Fibroblast of villous mesenchyme (primary cell): ENCODE measurements around the gene PIM3. TPM values are rescaled to one million over a fixed set of nuclear protein-coding genes. Genes with fewer than 3 reads are reported as not detected.
"Not testable (repeated sequence)": the region's sequence is repeated elsewhere in the genome, so short reads cannot be mapped to it uniquely, and the experiment has no call there.

Source experiments
- DNase-seq: peaks from one replicate; pipeline ENCODE4 v3.0.0-alpha.2; 2010; ENCODE audit warnings: low read depth
- H3K4me3 ChIP-seq: 2 replicates; pipeline ENCODE4 v1.5.1; 2011; ENCODE audit warnings: low read depth, mild to moderate bottlenecking, low read length
- CTCF ChIP-seq: IDR thresholded peaks from 2 replicates; pipeline ENCODE4 v1.5.1; 2012; ENCODE audit warnings: low read depth, mild to moderate bottlenecking, low read length; ENCODE audit not compliant: insufficient read depth
- total RNA-seq: library from RNA; depleted of rRNA; stranded (reverse); fragments of >200 nt; gene quantifications from 2 replicates; pipeline ENCODE4 v1.2.3, GENCODE V29; 2012

PIM3 gene
- total RNA-seq, 1 donor: 32.0 TPM

GRCh38 chr22:49975543-49976389 lies 15.2 kb downstream of the PIM3 start:
- no peak for DNase-seq

GRCh38 chr22:49976439-49977175 lies 16.0 kb downstream of the PIM3 start:
- no peak overlapping the region for H3K4me3 ChIP-seq
- TF ChIP-seq CTCF: no peak
- DNase-seq: no peak

More at GRCh38 chr22:49975543-49976389, 15.2 kb downstream of the PIM3 start:
- no peak for TF ChIP-seq CTCF
- H3K4me3 ChIP-seq: no peak overlapping the region

GRCh38 chr22:49977578-49977977 lies 17.0 kb downstream of the PIM3 start:
- no peak overlapping the region for H3K4me3 ChIP-seq
- TF ChIP-seq CTCF: no peak
- no peak for DNase-seq

DNA sequence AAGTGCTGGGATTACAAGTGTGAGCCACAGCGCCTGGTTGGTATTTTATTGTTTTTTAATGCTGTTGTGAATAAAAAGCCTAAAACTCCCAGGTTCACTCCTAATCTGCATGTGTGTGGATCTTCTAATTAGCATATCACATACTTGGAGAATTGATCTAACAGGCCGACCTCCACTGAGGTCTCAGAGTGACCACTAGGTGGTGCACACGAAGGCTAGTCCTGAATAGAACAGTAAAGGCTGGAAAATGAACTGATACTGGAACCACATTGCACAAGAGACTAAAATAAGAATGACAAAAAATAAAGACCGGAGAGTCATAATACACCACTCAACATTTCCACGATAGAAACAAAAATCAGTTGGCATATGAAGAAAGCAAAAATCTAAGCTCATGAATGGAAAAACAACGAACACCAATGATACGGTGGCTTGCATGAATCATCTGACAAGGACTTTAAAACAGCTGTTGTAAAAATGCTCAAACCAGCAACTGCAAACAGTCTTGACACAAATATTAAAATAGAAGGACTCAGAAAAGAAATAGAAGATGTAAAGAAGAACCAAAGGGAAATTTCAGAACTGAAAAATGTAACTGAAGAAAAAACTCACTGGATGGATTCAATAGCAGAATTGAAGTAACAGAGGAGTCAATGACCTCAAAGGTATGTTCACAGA lies 19.2 kb downstream of the PIM3 start:
- peak; percentile 67 for TF ChIP-seq CTCF
- peak; percentile 46 for DNase-seq

DNA sequence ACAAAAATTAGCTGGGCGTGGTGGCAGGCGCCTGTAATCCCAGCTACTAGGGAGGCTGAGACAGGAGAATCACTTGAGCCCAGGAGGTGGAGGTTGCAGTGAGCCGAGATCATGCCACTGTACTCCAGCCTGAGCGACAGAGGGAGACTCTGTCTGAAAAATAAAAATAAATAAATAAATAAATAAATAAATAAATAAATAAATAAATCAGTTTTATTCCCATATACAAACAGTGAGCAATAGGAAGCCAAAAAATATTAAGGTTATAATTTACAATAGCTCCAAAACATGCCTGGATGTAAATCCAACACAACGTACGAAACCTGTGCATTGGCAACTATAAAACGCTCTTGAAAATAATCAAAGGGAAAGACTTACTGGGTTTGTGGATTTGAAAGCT lies 21.2 kb downstream of the PIM3 start:
- DNase-seq, H3K4me3 ChIP-seq: not testable (repeated sequence)

More for the DNA sequence above, 19.2 kb downstream of the PIM3 start:
- H3K4me3 ChIP-seq: no peak overlapping the region

- peak overlapping the region; percentile 18 for H3K4me3 ChIP-seq
- DNase-seq: no peak
- peak; percentile 38 for TF ChIP-seq CTCF
These were observed 22.8 kb downstream of the PIM3 start for GRCh38 chr22:49983148-49984042.
